Sigmoid colon (tissue), 4 donors: ENCODE data around the gene SMOC2.

Experiments
- EP300 ChIP-seq, 4 donors: sonication (generic); formaldehyde crosslinking; IDR thresholded peaks; one replicate each; pipeline ENCODE4 v1.6.1; 2017; ENCODE audit warnings: antibody characterized with exemption in 4 of 4
- POLR2A ChIP-seq, 2 donors: fragments of 450-650 bp; IDR thresholded peaks; one replicate each; pipeline ENCODE4 v1.6.1; 2016; ENCODE audit warnings: antibody characterized with exemption in 2 of 2, mild to moderate bottlenecking in 2 of 2, moderate library complexity in 2 of 2
- TF ChIP-seq, protein P1 (sequence below), 4 experiments: fragments of 450-650 bp in 3 of 4; fragments of 200-600 bp in 1 of 4; IDR thresholded peaks; one replicate each; pipeline ENCODE4 v1.5.1; 2016 to 2019; ENCODE audit warnings: antibody characterized with exemption in 4 of 4, mild to moderate bottlenecking in 3 of 4, moderate library complexity in 2 of 4

DNA sequence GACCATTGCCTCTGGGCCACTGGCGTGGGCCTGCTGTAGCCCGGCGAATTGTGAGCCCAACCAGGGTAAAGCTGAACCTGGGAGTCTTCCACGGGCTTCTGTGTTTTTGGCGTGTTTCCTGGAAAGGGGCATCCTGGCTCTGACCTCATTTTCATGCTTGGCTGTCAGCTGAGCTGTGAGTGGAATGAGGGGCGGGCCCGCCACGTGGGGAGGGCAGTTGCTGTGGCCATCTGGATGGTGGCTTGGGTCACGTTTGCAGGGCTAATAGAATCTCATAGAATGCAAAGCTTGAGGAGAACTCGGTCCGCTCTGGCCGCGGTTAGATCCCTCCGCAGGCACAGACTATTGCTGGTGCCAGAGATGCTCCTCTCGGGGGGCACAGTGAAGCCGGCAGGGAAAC, 263.0 kb downstream of the SMOC2 start:
- TF ChIP-seq EP300 (IDR thresholded peaks at IDR 0.05) (no peak), POLR2A (IDR thresholded peaks at IDR 0.05) (no peak)
- TF ChIP-seq, protein P1, sequence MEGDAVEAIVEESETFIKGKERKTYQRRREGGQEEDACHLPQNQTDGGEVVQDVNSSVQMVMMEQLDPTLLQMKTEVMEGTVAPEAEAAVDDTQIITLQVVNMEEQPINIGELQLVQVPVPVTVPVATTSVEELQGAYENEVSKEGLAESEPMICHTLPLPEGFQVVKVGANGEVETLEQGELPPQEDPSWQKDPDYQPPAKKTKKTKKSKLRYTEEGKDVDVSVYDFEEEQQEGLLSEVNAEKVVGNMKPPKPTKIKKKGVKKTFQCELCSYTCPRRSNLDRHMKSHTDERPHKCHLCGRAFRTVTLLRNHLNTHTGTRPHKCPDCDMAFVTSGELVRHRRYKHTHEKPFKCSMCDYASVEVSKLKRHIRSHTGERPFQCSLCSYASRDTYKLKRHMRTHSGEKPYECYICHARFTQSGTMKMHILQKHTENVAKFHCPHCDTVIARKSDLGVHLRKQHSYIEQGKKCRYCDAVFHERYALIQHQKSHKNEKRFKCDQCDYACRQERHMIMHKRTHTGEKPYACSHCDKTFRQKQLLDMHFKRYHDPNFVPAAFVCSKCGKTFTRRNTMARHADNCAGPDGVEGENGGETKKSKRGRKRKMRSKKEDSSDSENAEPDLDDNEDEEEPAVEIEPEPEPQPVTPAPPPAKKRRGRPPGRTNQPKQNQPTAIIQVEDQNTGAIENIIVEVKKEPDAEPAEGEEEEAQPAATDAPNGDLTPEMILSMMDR (IDR thresholded peaks at IDR 0.05) = no peak
